HepG2 (cell line): ENCODE measurements around the gene LRRC25. TPM values are rescaled to one million over a fixed set of nuclear protein-coding genes. Genes with fewer than 3 reads are reported as not detected.
A peak's percentile ranks its signal among the peaks of the same experiment; 100 is the strongest.

ENCODE experiments used
- FOXA1 ChIP-seq, 2 experiments: fragments of 450-650 bp in 1 of 2; sonication (generic) in 1 of 2; formaldehyde crosslinking in 1 of 2; IDR thresholded peaks; 2 replicates each; pipeline versions ENCODE4 v1.4.0 to v1.6.1; 2016 to 2020; ENCODE audit warnings: missing genetic modification reagents in 1 of 2
- HIC2 ChIP-seq: sonication (generic); formaldehyde crosslinking; IDR thresholded peaks from 2 replicates; pipeline ENCODE4 v1.9.0; 2022; ENCODE audit warnings: low read depth, missing genetic modification reagents
- HINFP ChIP-seq: sonication (generic); formaldehyde crosslinking; IDR thresholded peaks from 2 replicates; pipeline ENCODE4 v1.4.0; 2020; ENCODE audit warnings: low read depth, mild to moderate bottlenecking, missing genetic modification reagents
- MEIS1 ChIP-seq: sonication (generic); formaldehyde crosslinking; IDR thresholded peaks from 2 replicates; pipeline ENCODE4 v1.9.0; 2021; ENCODE audit warnings: mild to moderate bottlenecking, missing genetic modification reagents, moderate library complexity, borderline replicate concordance
- MYNN ChIP-seq: sonication (generic); formaldehyde crosslinking; IDR thresholded peaks from 2 replicates; pipeline ENCODE4 v1.4.0; 2020; ENCODE audit warnings: mild to moderate bottlenecking, low read depth, missing genetic modification reagents
- PHF8 ChIP-seq: sonication (generic); formaldehyde crosslinking; IDR thresholded peaks from 2 replicates; pipeline ENCODE4 v1.5.0; 2020; ENCODE audit warnings: missing genetic modification reagents
- PLSCR1 ChIP-seq: sonication (generic); formaldehyde crosslinking; IDR thresholded peaks from 2 replicates; pipeline ENCODE4 v1.5.0; 2020; ENCODE audit warnings: missing genetic modification reagents, mild to moderate bottlenecking, borderline replicate concordance
- POLR2G ChIP-seq: fragments of 200-400 bp; formaldehyde crosslinking; IDR thresholded peaks from 2 replicates; pipeline ENCODE4 v1.6.1; 2018; ENCODE audit warnings: mild to moderate bottlenecking, low read depth, low read length, moderate library complexity
- SAP130 ChIP-seq: IDR thresholded peaks from 2 replicates; pipeline ENCODE4 v1.6.1; 2016; ENCODE audit warnings: low read depth
- TCF12 ChIP-seq, 2 experiments: fragments of 450-650 bp in 1 of 2; sonication (generic) in 1 of 2; formaldehyde crosslinking in 1 of 2; IDR thresholded peaks; 2 replicates each; pipeline versions ENCODE4 v1.6.1 to v1.8.0; 2017 to 2022; ENCODE audit warnings: antibody characterized with exemption in 1 of 2, mild to moderate bottlenecking in 1 of 2, missing genetic modification reagents in 1 of 2, moderate library complexity in 1 of 2
- UBTF ChIP-seq: sonication (generic); formaldehyde crosslinking; IDR thresholded peaks from 2 replicates; pipeline ENCODE4 v1.4.0; 2020; ENCODE audit warnings: mild to moderate bottlenecking, missing genetic modification reagents
- ZBTB49 ChIP-seq: sonication (generic); formaldehyde crosslinking; IDR thresholded peaks from 2 replicates; pipeline ENCODE4 v1.4.0; 2020; ENCODE audit warnings: missing genetic modification reagents, borderline replicate concordance
- ZNF414 ChIP-seq: sonication (generic); formaldehyde crosslinking; IDR thresholded peaks from 2 replicates; pipeline ENCODE4 v1.5.0; 2020; ENCODE audit warnings: missing genetic modification reagents
- ZNF431 ChIP-seq: sonication (generic); formaldehyde crosslinking; IDR thresholded peaks from 2 replicates; pipeline ENCODE4 v1.9.0; 2022; ENCODE audit warnings: missing genetic modification reagents, low read depth, mild to moderate bottlenecking, borderline replicate concordance
- ZNF737 ChIP-seq: sonication (generic); formaldehyde crosslinking; IDR thresholded peaks from 2 replicates; pipeline ENCODE4 v1.5.0; 2020; ENCODE audit warnings: missing genetic modification reagents, mild to moderate bottlenecking, borderline replicate concordance
- polyA plus RNA-seq, 8 experiments: library from polyadenylated mRNA; depleted of rRNA in 3 of 8; stranded (reverse) in 7 of 8; unstranded in 1 of 8; fragments of >200 nt; fragmentation: Illumina TruSeq in 4 of 8; extraction: Trizol in 4 of 8; gene quantifications; 2 replicates each; pipeline versions ENCODE4 v1.2.1 to v1.2.3, GENCODE V29; 2011 to 2016; ENCODE audit warnings: low read depth in 4 of 8, missing spikeins in 1 of 8, mixed read lengths in 1 of 8; ENCODE audit not compliant: insufficient read depth in 1 of 8
- total RNA-seq, 5 experiments: library from RNA; depleted of rRNA; stranded (reverse); fragments of >200 nt; fragmentation: Illumina TruSeq; extraction: Trizol; gene quantifications; 2 replicates each; pipeline ENCODE4 v1.2.3, GENCODE V29; 2016; ENCODE audit warnings: low read depth in 1 of 5

Gene LRRC25
- total and polyA plus RNA-seq, 2 of the 13 experiments (the other 11 are each of a cell fraction or from before 2014, with no cell fraction given), result 0.13 to 0.53 TPM

GRCh38 chr19:18385675-18386542 is 11.5 kb downstream of the LRRC25 start, which contains the start of gene GDF15 (continued):
- TF ChIP-seq ZBTB49 (CRISPR knock-in tag) (no peak), PHF8 (peak; percentile 79), MYNN (CRISPR knock-in tag) (peak; percentile 73; the same call in 1 of the 2 replicates), POLR2G (peak; percentile 98), PLSCR1 (no peak), HINFP (peak; percentile 93), SAP130 (peak; percentile 79; the same call in 1 of the 2 replicates), ZNF414 (CRISPR knock-in tag) (peak; percentile 47; the same call in 1 of the 2 replicates), FOXA1 (IDR thresholded peaks at IDR 0.05) (peak; percentile 48; the same call in 1 of the 2 replicates), FOXA1 (CRISPR knock-in tag; IDR thresholded peaks at IDR 0.05) (peak; percentile 95), MEIS1 (CRISPR knock-in tag) (peak; percentile 88; the same call in 1 of the 2 replicates), ZNF737 (CRISPR knock-in tag) (peak; percentile 15; the same call in 1 of the 2 replicates), ZNF431 (CRISPR knock-in tag) (peak; percentile 62; the same call in 1 of the 2 replicates), UBTF (peak; percentile 93), TCF12 (IDR thresholded peaks at IDR 0.05) (no peak), TCF12 (CRISPR knock-in tag; IDR thresholded peaks at IDR 0.05) (peak; percentile 71; the same call in 1 of the 2 replicates), HIC2 (CRISPR knock-in tag) (0 out of 2 replicates have a peak, but pooled peaks have one; percentile 28)
